ENCODE measurements around the gene FRMD4A. TPM values are rescaled to one million over a fixed set of nuclear protein-coding genes. Genes with fewer than 3 reads are reported as not detected.

FRMD4A gene
- total and polyA plus RNA-seq, 12 donors: 17.4 to 43.4 (median 30.3) TPM

DNA sequence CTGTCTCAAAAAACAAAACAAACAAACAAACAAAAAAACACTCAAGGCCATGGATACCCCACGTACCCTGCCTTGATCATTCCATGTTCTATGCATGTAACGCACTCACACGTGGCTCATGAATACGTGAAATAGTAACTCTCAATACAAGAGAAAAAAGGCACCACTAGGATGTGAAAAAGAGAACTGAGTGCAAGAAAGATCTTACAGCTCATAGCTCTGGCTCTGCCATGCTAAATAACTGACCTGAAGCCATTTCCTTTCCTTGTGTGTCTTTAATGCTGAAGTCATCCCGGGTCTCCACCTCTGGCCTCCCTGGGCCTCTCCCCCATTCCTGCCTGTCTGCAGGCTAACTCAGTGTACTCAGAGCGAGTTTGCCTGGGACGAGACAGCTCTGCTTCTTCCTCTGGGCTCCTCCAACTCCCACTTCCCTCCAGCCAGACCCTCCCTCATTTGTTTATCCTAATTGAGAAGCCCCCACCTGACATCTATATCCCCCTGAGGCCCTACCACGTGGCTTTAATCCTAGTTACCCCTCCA lies 626.7 kb downstream of the FRMD4A start:
- TF ChIP-seq, protein P1, sequence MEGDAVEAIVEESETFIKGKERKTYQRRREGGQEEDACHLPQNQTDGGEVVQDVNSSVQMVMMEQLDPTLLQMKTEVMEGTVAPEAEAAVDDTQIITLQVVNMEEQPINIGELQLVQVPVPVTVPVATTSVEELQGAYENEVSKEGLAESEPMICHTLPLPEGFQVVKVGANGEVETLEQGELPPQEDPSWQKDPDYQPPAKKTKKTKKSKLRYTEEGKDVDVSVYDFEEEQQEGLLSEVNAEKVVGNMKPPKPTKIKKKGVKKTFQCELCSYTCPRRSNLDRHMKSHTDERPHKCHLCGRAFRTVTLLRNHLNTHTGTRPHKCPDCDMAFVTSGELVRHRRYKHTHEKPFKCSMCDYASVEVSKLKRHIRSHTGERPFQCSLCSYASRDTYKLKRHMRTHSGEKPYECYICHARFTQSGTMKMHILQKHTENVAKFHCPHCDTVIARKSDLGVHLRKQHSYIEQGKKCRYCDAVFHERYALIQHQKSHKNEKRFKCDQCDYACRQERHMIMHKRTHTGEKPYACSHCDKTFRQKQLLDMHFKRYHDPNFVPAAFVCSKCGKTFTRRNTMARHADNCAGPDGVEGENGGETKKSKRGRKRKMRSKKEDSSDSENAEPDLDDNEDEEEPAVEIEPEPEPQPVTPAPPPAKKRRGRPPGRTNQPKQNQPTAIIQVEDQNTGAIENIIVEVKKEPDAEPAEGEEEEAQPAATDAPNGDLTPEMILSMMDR (IDR thresholded peaks at IDR 0.05): no peak
- 70 to 77% methylated on average over 8 of the region's 8 CpGs for WGBS, 2 donors
- intact Hi-C loops (cut with DNase I): no loop called here
- H3K27ac ChIP-seq: peak overlapping the region in 7 of 10 donors; percentile 11 to 91 (median 85)
- peak overlapping the region in 5 of 10 donors; percentile 7 to 70 (median 63) for H3K4me3 ChIP-seq
- no peak for ATAC-seq
- H3K36me3 ChIP-seq: peaks cover 0 to 39% (median 18%) of the 10 kb centered on the region in 9 donors
- no peaks in the 10 kb centered on the region for H3K9me3 ChIP-seq
- peaks cover 10 to 82% (median 74%) of the 10 kb centered on the region in 9 donors for H3K4me1 ChIP-seq
- H3K27me3 ChIP-seq: no peaks in the 10 kb centered on the region
- no peak for DNase-seq

DNA sequence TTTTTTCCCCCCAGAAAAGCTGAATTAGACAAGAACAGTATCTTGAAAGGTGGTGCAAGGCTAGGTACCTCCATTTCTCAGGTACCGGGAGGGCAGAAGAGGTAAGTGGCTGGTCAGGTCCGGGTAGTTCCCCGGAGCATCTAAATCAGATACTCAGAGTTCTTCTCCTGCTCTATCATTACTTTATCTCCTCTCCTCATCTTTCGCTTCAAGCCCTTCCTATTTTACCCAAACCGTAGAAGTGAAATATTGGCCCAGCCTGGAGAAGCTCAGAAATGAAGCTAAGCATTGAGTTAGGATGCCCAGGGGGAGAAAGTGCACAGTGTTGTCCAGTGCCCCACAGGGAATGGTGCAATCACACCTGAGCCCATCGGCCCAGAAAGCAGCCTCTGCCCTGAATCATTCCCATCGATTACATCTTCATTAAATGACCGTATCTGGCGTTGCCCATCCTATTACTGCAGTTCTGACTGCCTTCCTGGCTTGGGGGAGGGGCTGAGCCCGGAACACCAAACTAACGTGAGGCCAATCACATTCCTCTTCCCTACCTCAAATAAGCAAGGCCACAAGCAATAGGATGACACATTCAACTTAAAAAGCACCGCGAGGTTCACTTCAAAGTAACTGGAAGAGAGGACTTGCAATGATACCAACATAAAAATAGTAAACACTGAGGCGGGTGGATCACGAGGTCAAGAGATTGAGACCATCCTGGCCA lies 627.5 kb downstream of the FRMD4A start:
- H3K4me3 ChIP-seq: no peak overlapping the region
- ATAC-seq (no peak), DNase-seq (no peak)
- H3K36me3 ChIP-seq: peaks cover 0 to 46% (median 21%) of the 10 kb centered on the region in 9 donors
- H3K27ac ChIP-seq: peak overlapping the region in 3 of 10 donors; percentile 2 to 91 (median 20)
- intact Hi-C loops (cut with DNase I): no loop called here
- H3K9me3 ChIP-seq: no peaks in the 10 kb centered on the region
- 68 to 78% methylated on average over 15 of the region's 15 CpGs for WGBS, 2 donors
- H3K27me3 ChIP-seq: no peaks in the 10 kb centered on the region
- TF ChIP-seq, protein P1 (IDR thresholded peaks at IDR 0.05): no peak
- peaks cover 10 to 82% (median 70%) of the 10 kb centered on the region in 9 donors for H3K4me1 ChIP-seq

DNA sequence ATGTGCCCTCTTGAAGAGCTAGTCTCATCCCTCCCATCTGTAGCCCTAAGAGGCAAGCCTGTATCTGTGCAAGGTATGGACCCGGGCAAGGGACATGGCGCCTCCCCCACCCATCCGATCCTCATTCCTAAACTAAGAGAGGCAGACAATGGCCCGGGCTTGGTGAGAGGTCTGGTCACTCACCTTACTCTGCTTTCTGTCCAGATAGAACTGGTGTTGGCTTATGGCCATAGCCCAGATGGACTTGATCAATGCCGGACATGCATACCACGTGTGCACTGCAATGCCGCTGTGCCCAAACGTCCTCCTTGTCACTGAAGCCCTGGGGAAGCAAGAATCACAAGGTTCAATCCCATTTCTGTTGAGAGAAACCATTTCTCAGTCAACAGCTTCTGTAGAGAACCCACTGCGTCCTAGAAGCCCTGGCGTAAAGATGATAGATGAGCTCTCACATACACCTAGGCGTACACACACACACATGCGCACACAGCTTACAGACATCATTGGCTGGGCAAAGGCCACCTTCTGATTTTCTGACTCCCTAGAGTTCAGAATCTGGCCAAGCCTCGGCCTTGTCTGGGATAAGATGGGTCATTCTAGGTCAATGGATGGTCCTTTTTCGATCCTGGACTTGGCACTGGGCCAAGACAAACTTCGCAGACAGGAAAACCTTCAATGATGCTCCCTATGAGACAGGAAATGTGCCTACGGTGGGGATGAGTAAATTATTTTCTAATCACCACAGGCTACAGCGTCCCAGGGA lies 629.4 kb downstream of the FRMD4A start:
- peak overlapping the region in 4 of 10 donors; percentile 3 to 48 (median 17) for H3K27ac ChIP-seq
- TF ChIP-seq, protein P1 (IDR thresholded peaks at IDR 0.05): no peak
- whole genome bisulfite sequencing, 2 donors: 74% methylated on average over 17 of the region's 17 CpGs
- peaks cover 0 to 65% (median 23%) of the 10 kb centered on the region in 9 donors for H3K36me3 ChIP-seq
- DNase-seq (no peak), ATAC-seq (no peak)
- intact Hi-C loops (cut with DNase I): no loop called here
- peaks cover 8 to 85% (median 64%) of the 10 kb centered on the region in 9 donors for H3K4me1 ChIP-seq
- H3K9me3 ChIP-seq: no peaks in the 10 kb centered on the region
- H3K4me3 ChIP-seq: no peak overlapping the region
- H3K27me3 ChIP-seq: no peaks in the 10 kb centered on the region

DNA sequence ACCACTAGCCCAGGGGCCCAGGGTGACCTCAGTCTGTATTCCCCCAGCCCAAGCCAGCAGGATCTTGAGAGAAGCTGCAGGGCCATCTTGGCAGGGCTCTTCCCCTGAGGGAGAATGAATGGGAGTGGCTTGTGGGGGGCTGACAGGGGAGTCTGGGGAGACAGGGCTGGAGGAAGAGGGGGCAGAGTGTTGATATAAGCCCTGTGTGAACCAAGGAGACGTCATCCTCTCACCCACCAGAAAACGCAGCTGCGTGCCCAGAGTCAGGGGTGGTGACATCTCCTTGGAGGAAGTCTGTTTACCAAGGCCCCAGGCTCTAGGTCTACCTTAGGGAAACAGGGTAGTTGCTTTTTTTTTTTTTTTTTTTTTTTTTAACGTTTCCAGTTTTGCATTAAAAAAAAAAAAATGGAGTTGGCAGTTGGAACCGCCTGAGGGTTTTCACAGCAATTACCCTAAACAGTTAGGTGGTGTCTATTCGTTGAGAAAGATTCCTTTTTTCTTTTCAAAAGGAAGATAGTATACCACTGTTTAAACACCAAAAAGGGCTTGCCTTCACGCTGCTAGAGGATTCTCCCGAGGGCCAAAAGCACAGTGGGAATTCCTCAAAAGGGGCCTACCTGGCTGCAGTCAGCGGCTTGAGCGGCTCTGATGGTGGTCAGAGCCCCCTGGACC lies 630.1 kb downstream of the FRMD4A start:
- Histone ChIP-seq H3K27me3 (no peaks in the 10 kb centered on the region), H3K36me3 (peaks cover 0 to 72% (median 31%) of the 10 kb centered on the region in 9 donors), H3K27ac (peak overlapping the region in 1 of 10 donors; percentile 60), H3K4me1 (peaks cover 2 to 83% (median 66%) of the 10 kb centered on the region in 9 donors), H3K4me3 (no peak overlapping the region), H3K9me3 (no peaks in the 10 kb centered on the region)
- no peak for DNase-seq
- intact Hi-C loops (cut with DNase I): no loop called here
- TF ChIP-seq, protein P1 (IDR thresholded peaks at IDR 0.05): no peak
- no peak for ATAC-seq
- WGBS, 2 donors: 78 to 84% methylated on average over 10 of the region's 10 CpGs

Data from heart right ventricle (tissue), 16 donors.